ENCODE measurements around the gene TBL1XR1. TPM values are rescaled to one million over a fixed set of nuclear protein-coding genes. Genes with fewer than 3 reads are reported as not detected.

Gene TBL1XR1
- total RNA-seq, 1 experiment from 2014 or later = 119 TPM

DNA sequence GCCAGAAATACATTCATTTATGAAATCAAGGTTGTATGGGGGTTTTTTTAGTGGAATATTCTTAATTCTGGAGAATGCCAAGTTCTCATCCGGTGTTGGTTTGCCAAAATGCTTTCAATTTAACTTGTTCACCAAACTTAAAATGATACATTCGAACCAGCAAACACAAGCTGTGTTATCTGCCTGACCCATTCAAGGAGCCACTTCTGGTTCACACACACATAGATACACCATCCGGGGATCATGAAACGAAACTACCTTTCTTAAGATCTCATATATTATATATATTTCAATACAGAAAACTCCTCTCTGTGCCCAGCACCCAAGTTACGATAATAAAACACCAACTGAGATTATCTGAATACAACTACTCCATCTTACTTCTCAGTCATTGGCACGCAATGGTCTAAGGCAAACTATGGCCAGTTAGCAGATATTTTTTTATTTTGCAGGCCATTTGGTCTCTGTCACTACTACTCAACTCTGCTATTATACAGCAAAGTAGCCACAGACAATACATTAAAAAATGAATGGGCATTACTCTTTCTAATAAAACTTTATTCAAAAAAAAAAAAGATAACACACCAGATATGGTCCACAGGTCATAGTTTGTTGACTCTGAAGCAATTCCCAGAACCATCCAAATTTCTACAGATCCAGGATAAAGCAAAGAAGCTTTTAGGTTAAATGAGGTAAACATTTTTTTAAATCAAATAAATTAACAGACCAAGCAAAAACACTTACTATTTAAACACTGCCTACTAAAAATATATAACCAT is 89.6 kb downstream of the TBL1XR1 start:
- Histone ChIP-seq H3K27me3 (ENCODE audit: control insufficient read depth, insufficient read depth, low read length) (no peaks in the 10 kb centered on the region), H3K36me3 (replicated peaks; ENCODE audit: control insufficient read depth, insufficient read depth, low read length) (no peaks in the 10 kb centered on the region), H3K4me3 (ENCODE audit: insufficient read depth, low read depth, low read length) (no peak overlapping the region)
- DNase-seq = no peak

DNA sequence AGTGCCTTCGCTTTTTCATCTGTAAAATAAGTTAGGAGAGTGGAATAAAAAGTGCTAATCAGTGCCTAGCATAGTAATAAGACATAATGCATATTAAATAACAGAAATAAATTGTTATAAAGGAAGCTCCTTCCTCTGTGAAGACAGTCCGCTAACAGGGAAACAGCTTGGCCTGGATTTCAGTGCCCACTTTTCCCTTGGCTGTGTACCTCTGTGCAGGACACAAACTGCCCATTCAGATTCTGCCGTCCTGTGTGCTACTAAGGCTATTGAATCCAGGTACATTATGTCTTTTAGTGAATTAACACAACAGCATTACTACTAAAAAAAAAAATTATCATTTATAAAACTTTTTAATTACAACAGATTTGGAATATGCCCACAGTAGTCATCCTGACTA is 90.7 kb downstream of the TBL1XR1 start:
- H3K27me3 ChIP-seq (ENCODE audit: control insufficient read depth, insufficient read depth, low read length) = no peaks in the 10 kb centered on the region
- DNase-seq = no peak
- H3K36me3 ChIP-seq (replicated peaks; ENCODE audit: control insufficient read depth, insufficient read depth, low read length) = no peaks in the 10 kb centered on the region
- no peak overlapping the region for H3K4me3 ChIP-seq (ENCODE audit: insufficient read depth, low read depth, low read length)

DNA sequence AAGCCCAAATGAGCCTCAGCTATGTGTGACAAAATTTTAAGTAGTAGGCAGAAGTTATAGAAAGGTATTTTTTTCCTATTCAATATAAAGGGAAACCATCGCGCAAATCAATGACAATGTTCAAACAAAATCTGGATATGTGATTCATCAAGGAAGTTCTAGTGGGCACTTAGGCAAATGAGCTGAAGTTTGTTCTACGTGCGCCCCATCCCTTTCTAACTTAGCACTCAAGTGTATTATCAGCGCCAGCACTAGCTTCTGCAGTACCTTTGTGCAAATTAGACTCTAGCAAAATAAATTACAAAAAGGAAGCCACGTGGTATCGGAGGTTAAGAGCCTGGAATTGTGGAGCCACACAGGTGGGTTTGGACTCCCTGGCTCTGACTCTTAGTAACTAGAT is 91.1 kb downstream of the TBL1XR1 start:
- no peaks in the 10 kb centered on the region for H3K36me3 ChIP-seq (replicated peaks; ENCODE audit: control insufficient read depth, insufficient read depth, low read length)
- H3K4me3 ChIP-seq (ENCODE audit: insufficient read depth, low read depth, low read length) = no peak overlapping the region
- H3K27me3 ChIP-seq (ENCODE audit: control insufficient read depth, insufficient read depth, low read length) = no peaks in the 10 kb centered on the region
- no peak for DNase-seq

DNA sequence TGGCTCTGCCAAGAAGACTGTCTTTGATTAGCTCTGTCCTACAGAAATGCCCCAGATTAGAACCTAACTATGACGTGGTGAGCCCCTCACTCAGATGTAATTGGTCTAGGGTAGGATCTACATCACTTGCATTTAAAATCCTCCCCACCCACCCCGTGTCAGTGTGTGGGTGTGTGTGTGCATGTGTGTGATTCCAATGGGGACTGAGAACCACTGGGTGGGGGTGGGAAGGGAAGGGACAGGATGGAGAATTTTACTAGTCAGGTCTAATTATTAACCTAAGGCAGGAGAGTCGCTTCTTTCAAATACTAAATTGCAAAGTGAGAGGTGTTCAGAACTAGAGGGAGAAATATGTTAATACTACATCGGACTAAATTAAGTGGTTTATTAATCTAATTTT is 91.7 kb downstream of the TBL1XR1 start:
- no peak for DNase-seq
- H3K27me3 ChIP-seq (ENCODE audit: control insufficient read depth, insufficient read depth, low read length) = no peaks in the 10 kb centered on the region

DNA sequence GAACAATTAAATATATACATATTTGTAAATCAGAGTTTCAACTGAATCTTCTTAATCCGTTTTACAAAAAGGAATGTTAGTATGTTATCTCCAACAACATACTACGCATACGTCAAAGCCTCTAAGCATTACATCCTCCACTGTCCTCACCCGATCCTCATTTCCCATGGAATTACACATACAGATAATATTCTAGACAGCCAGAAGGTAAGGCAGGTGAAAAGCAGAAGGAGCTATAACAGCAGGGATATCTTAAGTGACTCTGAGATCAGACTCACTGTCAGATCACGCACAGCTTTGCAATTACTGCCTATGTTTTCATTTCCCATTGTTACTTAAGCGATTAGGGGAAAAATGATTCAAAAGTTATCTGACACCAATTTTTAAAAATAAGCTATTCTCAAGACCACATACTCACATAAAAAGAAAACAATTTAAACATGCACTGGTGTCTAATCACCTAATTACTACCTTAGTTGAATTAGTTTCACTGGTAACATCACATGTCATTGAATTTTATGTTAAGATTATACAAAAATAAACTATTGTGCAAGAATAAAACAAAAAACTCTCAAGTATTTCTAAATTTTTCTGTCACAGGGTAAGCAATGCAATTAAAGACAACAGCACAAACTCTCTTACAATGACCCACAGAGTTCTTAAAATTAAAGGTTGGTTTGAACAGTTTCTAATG is 92.8 kb downstream of the TBL1XR1 start:
- DNase-seq = no peak
- Histone ChIP-seq H3K4me3 (ENCODE audit: insufficient read depth, low read depth, low read length) (no peak overlapping the region), H3K27me3 (ENCODE audit: control insufficient read depth, insufficient read depth, low read length) (no peaks in the 10 kb centered on the region), H3K36me3 (replicated peaks; ENCODE audit: control insufficient read depth, insufficient read depth, low read length) (no peaks in the 10 kb centered on the region)

More for the DNA sequence above, 91.7 kb downstream of the TBL1XR1 start:
- no peaks in the 10 kb centered on the region for H3K36me3 ChIP-seq (replicated peaks; ENCODE audit: control insufficient read depth, insufficient read depth, low read length)
- H3K4me3 ChIP-seq (ENCODE audit: insufficient read depth, low read depth, low read length) = no peak overlapping the region

DNA sequence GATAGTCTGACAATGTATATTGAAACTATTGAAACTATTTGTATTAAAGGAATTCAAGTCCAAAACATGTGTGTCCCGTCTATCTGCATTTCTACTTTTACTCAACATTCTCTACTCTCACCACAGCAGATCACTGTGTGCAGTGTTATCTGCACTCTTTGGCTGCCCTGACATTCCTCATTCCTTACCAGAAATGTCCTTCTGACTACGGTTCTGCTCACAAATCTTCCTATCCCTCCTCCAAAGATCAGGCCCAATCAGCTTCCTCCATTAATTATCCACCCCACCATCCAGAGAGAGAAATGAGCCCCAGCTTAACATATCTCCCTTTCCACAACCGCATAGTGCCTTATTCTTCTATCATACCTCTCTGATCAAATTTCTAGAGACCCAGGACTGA is 94.7 kb downstream of the TBL1XR1 start:
- no peak for DNase-seq
- H3K27me3 ChIP-seq (ENCODE audit: control insufficient read depth, insufficient read depth, low read length) = no peaks in the 10 kb centered on the region
- H3K36me3 ChIP-seq (replicated peaks; ENCODE audit: control insufficient read depth, insufficient read depth, low read length) = no peaks in the 10 kb centered on the region
- H3K4me3 ChIP-seq (ENCODE audit: insufficient read depth, low read depth, low read length) = no peak overlapping the region

DNA sequence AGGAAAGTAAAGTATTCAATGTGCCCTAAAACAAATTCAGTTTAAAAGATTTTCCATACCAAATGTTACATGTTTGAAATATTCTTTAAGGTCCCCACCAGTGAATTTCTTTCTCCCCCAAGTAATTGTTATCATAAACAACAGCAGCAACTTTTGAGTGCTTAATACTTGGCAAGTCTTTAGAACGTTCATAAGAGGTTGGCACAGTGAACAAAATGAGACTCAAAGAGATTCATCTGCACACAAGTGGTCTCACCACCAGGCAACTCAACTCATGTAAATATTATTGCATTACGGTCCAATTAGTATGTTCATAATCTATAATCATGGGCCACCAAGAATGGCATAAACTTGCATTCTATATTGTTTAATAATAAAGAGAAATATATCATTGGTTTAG is 98.7 kb downstream of the TBL1XR1 start:
- DNase-seq = no peak
- Histone ChIP-seq H3K36me3 (replicated peaks; ENCODE audit: control insufficient read depth, insufficient read depth, low read length) (no peaks in the 10 kb centered on the region), H3K27me3 (ENCODE audit: control insufficient read depth, insufficient read depth, low read length) (no peaks in the 10 kb centered on the region), H3K4me3 (ENCODE audit: insufficient read depth, low read depth, low read length) (no peak overlapping the region)

DNA sequence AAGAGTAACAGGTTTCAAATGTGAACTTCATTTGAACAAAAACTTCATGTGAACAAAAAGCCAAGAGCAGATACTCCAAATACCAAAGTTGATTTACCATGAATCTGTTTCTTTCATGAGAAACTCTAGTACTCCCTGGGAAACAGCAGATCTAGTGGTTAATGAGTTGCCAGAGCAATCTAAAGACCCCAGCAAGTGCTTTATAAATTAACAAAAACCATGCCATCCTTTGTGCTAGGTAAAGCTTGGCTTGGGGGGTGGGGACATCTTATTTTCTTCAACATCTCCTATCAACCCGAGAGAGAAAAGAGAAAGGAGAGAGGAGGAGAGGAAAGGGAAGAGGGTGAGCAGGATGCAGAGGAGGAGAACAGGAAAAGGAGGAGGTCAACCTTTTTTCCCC is 100.7 kb downstream of the TBL1XR1 start:
- DNase-seq = no peak
- Histone ChIP-seq H3K4me3 (ENCODE audit: insufficient read depth, low read depth, low read length) (no peak overlapping the region), H3K36me3 (replicated peaks; ENCODE audit: control insufficient read depth, insufficient read depth, low read length) (no peaks in the 10 kb centered on the region), H3K27me3 (ENCODE audit: control insufficient read depth, insufficient read depth, low read length) (no peaks in the 10 kb centered on the region)

DNA sequence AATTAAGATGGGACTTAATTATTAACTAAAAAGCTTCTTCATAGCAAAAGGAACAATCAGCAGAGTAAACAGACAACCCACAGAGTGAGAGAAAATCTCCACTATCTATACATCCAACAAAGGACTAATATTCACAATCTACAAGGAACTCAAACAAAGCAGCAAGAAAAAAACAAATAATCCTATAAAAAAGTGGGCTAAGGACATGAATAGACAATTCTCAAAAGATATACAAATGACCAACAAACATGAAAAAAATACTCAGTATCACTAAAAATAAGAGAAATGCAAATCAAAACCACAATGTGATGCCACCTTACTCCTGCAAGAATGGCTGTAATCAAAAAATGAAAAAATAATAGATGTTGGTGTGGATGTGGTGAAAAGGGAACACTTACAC is 103.3 kb downstream of the TBL1XR1 start:
- no peak overlapping the region for H3K4me3 ChIP-seq (ENCODE audit: insufficient read depth, low read depth, low read length)
- no peak for DNase-seq
- no peaks in the 10 kb centered on the region for H3K36me3 ChIP-seq (replicated peaks; ENCODE audit: control insufficient read depth, insufficient read depth, low read length)
- no peaks in the 10 kb centered on the region for H3K27me3 ChIP-seq (ENCODE audit: control insufficient read depth, insufficient read depth, low read length)

DNA sequence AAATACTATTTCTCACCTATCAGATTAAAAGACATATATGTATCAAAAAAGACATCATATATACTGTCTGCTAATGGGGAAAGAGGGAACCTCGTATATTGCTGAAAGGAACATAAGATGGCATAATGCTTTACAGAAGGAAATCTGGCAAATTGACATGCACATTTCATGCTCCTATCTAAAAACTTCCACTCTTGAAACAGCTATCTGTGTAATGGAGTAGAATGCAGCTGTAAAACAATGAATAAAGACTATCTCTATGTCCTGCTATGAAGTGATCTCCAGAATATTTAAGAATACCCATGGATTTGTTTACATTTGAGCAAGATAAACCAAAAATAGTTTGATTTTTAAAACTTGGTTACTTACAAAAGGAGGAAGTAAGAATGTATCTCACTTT is 107.4 kb downstream of the TBL1XR1 start:
- DNase-seq = no peak
- no peaks in the 10 kb centered on the region for H3K27me3 ChIP-seq (ENCODE audit: control insufficient read depth, insufficient read depth, low read length)
- no peak overlapping the region for H3K4me3 ChIP-seq (ENCODE audit: insufficient read depth, low read depth, low read length)
- H3K36me3 ChIP-seq (replicated peaks; ENCODE audit: control insufficient read depth, insufficient read depth, low read length) = no peaks in the 10 kb centered on the region

DNA sequence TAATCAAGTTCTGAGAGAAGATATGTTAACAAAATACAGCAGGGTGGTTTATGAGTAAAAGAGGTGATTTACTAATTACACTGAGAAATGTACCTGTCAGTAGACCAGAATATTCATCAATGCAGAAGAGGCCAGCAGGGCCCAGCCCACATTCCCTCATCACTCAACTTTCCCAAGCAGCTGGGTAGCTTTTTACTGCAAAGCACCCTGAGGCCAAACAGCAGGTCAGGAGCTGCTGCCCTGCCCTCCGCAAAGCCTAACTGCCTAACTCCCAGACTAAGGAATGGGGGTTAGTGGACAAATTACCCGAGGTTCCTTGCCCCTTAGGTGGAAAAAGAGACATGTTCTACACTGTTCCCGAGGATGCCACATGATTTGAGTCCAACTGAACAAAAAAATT is 108.2 kb downstream of the TBL1XR1 start:
- Histone ChIP-seq H3K36me3 (replicated peaks; ENCODE audit: control insufficient read depth, insufficient read depth, low read length) (no peaks in the 10 kb centered on the region), H3K4me3 (ENCODE audit: insufficient read depth, low read depth, low read length) (no peak overlapping the region), H3K27me3 (ENCODE audit: control insufficient read depth, insufficient read depth, low read length) (no peaks in the 10 kb centered on the region)
- DNase-seq = peak; percentile 28

DNA sequence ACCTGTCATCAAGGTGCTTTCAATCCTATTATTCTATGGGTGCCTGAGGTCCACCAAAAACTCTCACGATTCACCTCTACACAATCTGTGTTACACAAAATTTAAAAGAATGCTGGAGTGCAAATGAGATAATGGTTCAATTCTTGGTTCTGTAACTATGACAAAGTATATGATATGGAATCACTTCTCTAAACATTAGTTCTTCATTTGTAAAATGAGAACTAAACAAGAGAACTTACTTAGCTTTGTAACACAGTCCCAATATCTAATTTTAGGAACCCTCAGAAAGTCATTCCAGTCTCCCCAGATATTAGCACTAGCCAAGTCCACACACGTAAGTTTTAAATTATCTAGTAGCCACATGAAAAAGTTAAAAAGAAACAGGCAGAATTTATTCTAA is 111.5 kb downstream of the TBL1XR1 start:
- Histone ChIP-seq H3K36me3 (replicated peaks; ENCODE audit: control insufficient read depth, insufficient read depth, low read length) (no peaks in the 10 kb centered on the region), H3K27me3 (ENCODE audit: control insufficient read depth, insufficient read depth, low read length) (no peaks in the 10 kb centered on the region), H3K4me3 (ENCODE audit: insufficient read depth, low read depth, low read length) (no peak overlapping the region)
- no peak for DNase-seq

DNA sequence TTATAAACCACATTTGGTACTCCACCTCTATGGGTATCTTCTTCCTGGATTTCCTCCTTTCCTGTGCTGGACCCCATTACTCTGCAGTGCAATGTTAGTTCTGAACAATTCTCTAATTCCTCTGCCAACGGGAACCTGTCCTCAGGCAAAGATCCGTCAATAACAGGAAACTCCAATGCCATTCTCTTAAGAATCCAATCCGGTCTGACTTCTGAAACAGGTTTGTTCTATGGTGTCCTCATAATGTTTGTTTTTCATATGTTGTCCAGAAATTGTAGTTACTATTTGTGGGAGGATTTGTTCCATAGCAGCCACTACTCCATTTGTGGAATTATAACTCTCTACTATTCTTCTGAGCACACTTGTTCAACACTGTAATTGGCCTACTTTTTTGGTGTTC is 112.7 kb downstream of the TBL1XR1 start:
- no peak overlapping the region for H3K4me3 ChIP-seq (ENCODE audit: insufficient read depth, low read depth, low read length)
- H3K36me3 ChIP-seq (replicated peaks; ENCODE audit: control insufficient read depth, insufficient read depth, low read length) = no peaks in the 10 kb centered on the region
- H3K27me3 ChIP-seq (ENCODE audit: control insufficient read depth, insufficient read depth, low read length) = no peaks in the 10 kb centered on the region
- no peak for DNase-seq

DNA sequence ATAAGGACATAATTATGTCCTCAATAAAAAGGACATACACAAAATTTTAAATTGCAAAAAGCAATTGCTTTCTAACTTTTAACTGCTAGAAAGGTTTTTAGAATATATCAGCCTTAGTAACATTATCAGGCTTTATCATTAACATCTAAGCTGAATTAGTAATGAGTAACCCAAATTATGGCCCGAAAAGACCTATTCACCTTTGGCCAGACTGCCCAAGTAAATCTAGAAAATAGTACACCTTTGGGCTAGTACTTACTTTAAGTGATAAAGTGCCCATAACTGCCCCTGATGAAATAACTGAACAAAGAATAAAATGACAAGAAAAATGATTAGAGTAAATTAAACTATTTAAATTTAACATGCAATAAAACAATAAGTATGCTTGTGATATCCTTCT is 117.2 kb downstream of the TBL1XR1 start:
- Histone ChIP-seq H3K36me3 (replicated peaks; ENCODE audit: control insufficient read depth, insufficient read depth, low read length) (no peaks in the 10 kb centered on the region), H3K27me3 (ENCODE audit: control insufficient read depth, insufficient read depth, low read length) (no peaks in the 10 kb centered on the region), H3K4me3 (ENCODE audit: insufficient read depth, low read depth, low read length) (no peak overlapping the region)
- no peak for DNase-seq

DNA sequence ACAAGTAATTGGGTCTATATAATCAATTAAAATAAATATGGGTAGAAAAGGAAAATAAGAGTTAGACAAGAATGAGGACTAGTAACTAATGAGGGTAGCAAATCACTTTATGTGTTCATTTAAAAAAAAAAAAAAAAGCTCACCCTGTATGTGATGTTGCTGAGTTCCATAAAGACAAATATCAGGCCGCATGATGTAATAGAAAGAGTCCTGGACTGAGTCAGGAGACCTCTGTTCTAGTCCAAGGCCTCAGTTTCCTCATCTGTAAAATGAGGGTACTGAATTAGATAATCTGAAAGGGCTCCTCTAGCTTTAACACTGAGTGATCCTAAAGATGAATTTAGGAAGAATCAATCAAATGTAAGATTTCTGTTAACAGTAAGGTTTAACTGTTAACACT is 117.6 kb downstream of the TBL1XR1 start:
- Histone ChIP-seq H3K4me3 (ENCODE audit: insufficient read depth, low read depth, low read length) (no peak overlapping the region), H3K27me3 (ENCODE audit: control insufficient read depth, insufficient read depth, low read length) (no peaks in the 10 kb centered on the region), H3K36me3 (replicated peaks; ENCODE audit: control insufficient read depth, insufficient read depth, low read length) (no peaks in the 10 kb centered on the region)
- DNase-seq = no peak

Data from H7 (cell line).